ENCODE data around the gene GSAP. TPM values are rescaled to one million over a fixed set of nuclear protein-coding genes. Genes with fewer than 3 reads are reported as not detected.

The GSAP gene
- total RNA-seq, 4 donors from 2014 or later, result 12.6 to 22.8 (median 17.0) TPM

DNA sequence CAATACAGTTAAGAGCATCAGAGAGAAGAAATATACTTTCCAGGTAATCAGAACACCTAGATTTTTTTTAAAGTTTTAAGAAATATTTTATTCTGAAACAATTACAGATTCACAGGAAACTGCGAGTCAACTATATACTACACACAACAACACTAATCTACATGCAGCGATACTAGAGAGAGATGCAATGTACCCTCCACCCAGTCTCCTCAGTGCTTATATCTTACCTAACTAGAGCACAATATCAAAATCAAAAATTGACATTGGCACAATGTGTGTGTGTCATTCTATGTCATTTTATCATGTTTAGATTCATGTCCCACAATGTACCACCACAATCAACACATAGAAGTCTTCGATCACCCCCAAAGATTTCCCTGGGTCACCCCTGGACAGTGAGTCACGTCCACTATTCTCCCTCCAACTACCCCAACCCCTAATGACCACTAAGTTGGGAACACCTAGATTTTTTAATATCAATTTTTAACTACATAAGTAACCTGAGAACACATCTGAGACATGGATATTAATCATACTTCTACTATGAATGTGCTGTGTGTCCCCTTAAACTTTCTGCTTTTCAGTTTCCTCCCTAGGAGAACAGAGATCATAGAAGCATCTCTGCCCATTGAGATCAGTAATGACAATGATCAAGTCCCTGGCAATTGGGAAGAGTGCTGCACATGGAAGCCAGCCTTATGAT lies 86.5 kb downstream of the GSAP start:
- peak overlapping the region; percentile 29 to 79 (median 78) for H3K27ac ChIP-seq (replicated peaks in 1 of 4)
- DNase-seq (ENCODE audit: extremely low spot score), result peak; percentile 31
- intact Hi-C loops (cut with DNase I), result loop anchor here (5.0 kb wide), 3 partner anchors 82 to 207 kb away; partner anchors contain the start of gene CCDC146
- TF ChIP-seq, protein P1, sequence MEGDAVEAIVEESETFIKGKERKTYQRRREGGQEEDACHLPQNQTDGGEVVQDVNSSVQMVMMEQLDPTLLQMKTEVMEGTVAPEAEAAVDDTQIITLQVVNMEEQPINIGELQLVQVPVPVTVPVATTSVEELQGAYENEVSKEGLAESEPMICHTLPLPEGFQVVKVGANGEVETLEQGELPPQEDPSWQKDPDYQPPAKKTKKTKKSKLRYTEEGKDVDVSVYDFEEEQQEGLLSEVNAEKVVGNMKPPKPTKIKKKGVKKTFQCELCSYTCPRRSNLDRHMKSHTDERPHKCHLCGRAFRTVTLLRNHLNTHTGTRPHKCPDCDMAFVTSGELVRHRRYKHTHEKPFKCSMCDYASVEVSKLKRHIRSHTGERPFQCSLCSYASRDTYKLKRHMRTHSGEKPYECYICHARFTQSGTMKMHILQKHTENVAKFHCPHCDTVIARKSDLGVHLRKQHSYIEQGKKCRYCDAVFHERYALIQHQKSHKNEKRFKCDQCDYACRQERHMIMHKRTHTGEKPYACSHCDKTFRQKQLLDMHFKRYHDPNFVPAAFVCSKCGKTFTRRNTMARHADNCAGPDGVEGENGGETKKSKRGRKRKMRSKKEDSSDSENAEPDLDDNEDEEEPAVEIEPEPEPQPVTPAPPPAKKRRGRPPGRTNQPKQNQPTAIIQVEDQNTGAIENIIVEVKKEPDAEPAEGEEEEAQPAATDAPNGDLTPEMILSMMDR (IDR thresholded peaks at IDR 0.05), result no peak
- TF ChIP-seq EP300 (IDR thresholded peaks at IDR 0.05), result no peak
- TF ChIP-seq POLR2A (IDR thresholded peaks at IDR 0.05; ENCODE audit: low read depth), result no peak
- TF ChIP-seq POLR2AphosphoS5 (IDR thresholded peaks at IDR 0.05), result no peak
- H3K9me3 ChIP-seq, result no peaks in the 10 kb centered on the region
- H3K4me3 ChIP-seq, result no peak overlapping the region
- peaks cover 37 to 70% (median 61%) of the 10 kb centered on the region in 4 donors for H3K4me1 ChIP-seq
- 96% methylated on average over 4 of the region's 4 CpGs for WGBS
- H3K27me3 ChIP-seq, result no peaks in the 10 kb centered on the region
- H3K36me3 ChIP-seq, result no peaks in the 10 kb centered on the region

DNA sequence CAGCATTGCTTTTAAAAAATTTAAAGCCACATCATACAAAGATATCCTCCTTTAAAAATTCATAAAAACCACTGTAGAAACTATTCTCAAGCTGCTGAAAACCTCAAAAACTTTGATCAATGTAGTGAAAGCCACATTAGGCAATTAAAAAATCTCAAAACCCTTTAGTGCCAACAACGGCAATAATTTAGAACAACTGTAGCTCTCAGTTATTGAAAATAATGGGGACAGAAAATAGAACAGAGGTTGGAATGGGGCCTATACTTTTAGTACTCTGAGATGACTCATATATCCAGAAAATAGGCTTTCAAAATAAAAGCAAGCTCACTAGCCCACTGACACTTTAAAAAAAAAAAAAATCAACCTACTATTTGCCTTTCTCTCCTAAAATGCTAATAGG lies 87.5 kb downstream of the GSAP start:
- Histone ChIP-seq H3K4me1 (peaks cover 37 to 77% (median 63%) of the 10 kb centered on the region in 4 donors), H3K9me3 (no peaks in the 10 kb centered on the region), H3K27ac (replicated peaks in 1 of 4) (peak overlapping the region; percentile 78 to 84 (median 79)), H3K4me3 (no peak overlapping the region), H3K27me3 (no peaks in the 10 kb centered on the region), H3K36me3 (no peaks in the 10 kb centered on the region)
- 8% methylated on average over 1 of the region's 1 CpG for WGBS
- intact Hi-C loops (cut with DNase I), result loop anchor here (5.0 kb wide), 1 partner anchor 126 kb away; no protein-coding TSS in a partner anchor
- no peak for DNase-seq (ENCODE audit: extremely low spot score)
- TF ChIP-seq EP300 (IDR thresholded peaks at IDR 0.05), result no peak
- no peak for TF ChIP-seq POLR2A (IDR thresholded peaks at IDR 0.05; ENCODE audit: low read depth)
- TF ChIP-seq POLR2AphosphoS5 (IDR thresholded peaks at IDR 0.05), result no peak
- TF ChIP-seq, protein P1 (IDR thresholded peaks at IDR 0.05), result no peak

DNA sequence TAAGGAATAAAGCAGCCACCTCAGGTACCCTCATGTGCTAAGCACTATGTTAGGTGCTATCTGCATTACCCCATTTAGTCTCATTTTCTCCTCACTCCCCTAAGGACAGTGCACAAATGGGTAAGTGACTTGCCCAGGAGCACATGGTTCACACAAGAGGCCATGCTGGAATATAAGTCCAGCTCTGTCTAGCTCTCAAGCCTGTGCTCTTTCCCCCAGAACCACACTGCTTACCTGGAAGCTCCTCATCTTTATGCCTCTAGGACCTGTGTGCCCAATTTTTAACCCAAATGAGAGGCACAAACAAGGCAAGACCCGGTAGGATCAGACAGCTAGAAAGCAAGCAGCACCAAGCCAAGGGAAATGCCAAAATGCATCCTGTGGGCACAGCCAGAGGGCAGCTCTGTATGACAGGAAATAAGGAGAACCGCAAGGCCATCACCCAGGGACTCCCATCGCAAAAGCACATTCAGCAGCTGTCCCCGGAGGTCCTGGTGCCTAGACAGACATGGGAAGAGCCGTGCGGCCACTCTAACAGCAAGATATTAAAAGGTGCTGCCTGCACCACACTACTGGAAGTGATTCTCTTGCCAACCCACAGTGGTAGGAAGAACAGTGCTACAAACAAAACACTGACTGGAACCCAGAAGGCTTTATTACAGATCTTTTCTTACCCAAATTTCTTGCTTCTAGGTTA lies 88.1 kb downstream of the GSAP start:
- H3K27me3 ChIP-seq, result no peaks in the 10 kb centered on the region
- no peaks in the 10 kb centered on the region for H3K9me3 ChIP-seq
- WGBS, result 44% methylated on average over 2 of the region's 6 CpGs
- peaks cover 37 to 77% (median 63%) of the 10 kb centered on the region in 4 donors for H3K4me1 ChIP-seq
- no peak for DNase-seq (ENCODE audit: extremely low spot score)
- no peaks in the 10 kb centered on the region for H3K36me3 ChIP-seq
- H3K4me3 ChIP-seq, result peak overlapping the region in 1 of 4 donors; percentile 4
- peak overlapping the region; percentile 78 to 84 (median 79) for H3K27ac ChIP-seq (replicated peaks in 1 of 4)
- TF ChIP-seq, protein P1 (IDR thresholded peaks at IDR 0.05), result peak in 1 of 3 experiments; percentile 16
- no peak for TF ChIP-seq EP300 (IDR thresholded peaks at IDR 0.05)
- no peak for TF ChIP-seq POLR2A (IDR thresholded peaks at IDR 0.05; ENCODE audit: low read depth)
- TF ChIP-seq POLR2AphosphoS5 (IDR thresholded peaks at IDR 0.05), result peak in 1 of 2 donors; percentile 17
- intact Hi-C loops (cut with DNase I), result loop anchor here (5.0 kb wide), 1 partner anchor 126 kb away; no protein-coding TSS in a partner anchor

DNA sequence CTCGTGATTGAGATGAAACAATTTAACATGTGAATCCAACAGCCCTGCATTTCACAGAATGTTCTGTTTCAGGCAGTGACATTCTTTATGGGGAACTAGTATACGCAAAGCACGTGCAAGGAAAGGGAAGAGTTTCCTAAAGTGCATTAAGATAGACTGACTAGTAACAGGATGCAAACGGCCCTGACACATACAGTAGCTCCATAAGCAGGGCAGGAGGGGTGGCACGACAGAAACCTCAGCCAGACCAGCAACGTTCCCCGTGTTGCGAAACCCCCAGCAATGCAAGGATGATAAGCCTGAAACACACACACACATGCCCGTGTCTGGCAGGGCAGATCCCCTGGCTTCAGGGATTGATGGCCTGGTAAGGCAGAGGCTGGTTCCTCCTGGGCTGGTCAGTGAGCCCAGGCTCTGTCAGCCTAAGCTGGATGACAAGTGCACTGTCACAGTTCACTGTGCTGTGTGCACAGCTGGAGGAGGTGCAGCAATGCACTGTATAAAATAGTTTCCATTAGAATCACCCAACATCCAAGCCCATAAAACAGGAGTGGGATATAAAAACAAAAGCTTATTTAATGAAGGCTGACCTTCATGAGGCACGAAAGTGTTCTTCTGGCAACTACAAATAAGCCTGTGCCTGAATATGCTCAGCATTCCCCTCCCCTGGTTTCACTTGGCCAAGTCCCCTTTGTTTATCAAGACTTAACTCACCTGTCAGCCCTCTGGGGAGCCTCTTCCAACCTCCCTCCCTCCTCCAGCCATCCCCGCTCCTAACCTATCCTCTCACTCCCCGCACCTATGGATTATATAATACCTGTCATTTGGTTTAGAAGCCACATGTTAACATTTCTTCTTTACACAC lies 88.8 kb downstream of the GSAP start:
- WGBS, result 43% methylated on average over 7 of the region's 12 CpGs
- peak overlapping the region in 1 of 4 donors; percentile 3 for H3K4me3 ChIP-seq
- intact Hi-C loops (cut with DNase I), result loop anchor here (5.0 kb wide), 1 partner anchor 125 kb away; no protein-coding TSS in a partner anchor

More for the DNA sequence above, 88.8 kb downstream of the GSAP start:
- peak overlapping the region; percentile 78 to 84 (median 79) for H3K27ac ChIP-seq (replicated peaks in 1 of 4)
- H3K9me3 ChIP-seq, result no peaks in the 10 kb centered on the region
- no peaks in the 10 kb centered on the region for H3K36me3 ChIP-seq
- DNase-seq (ENCODE audit: extremely low spot score), result peak; percentile 55
- peaks cover 37 to 77% (median 62%) of the 10 kb centered on the region in 4 donors for H3K4me1 ChIP-seq
- TF ChIP-seq POLR2AphosphoS5 (IDR thresholded peaks at IDR 0.05), result peak in 1 of 2 donors; percentile 53
- no peak for TF ChIP-seq POLR2A (IDR thresholded peaks at IDR 0.05; ENCODE audit: low read depth)
- TF ChIP-seq, protein P1 (IDR thresholded peaks at IDR 0.05), result no peak
- peak; percentile 37 for TF ChIP-seq EP300 (IDR thresholded peaks at IDR 0.05)
- H3K27me3 ChIP-seq, result no peaks in the 10 kb centered on the region

Data from esophagus muscularis mucosa (tissue), 4 donors.